ENCODE measurements around the gene HSDL1.

GRCh38 chr16:84169765-84170310, 24.9 kb upstream of the HSDL1 start:
- TF ChIP-seq CTCF (IDR thresholded peaks at IDR 0.05; ENCODE audit: low read depth, low read length, missing input control) (no peak), YY1 (IDR thresholded peaks at IDR 0.05) (no peak), EGR1 (IDR thresholded peaks at IDR 0.05; ENCODE audit: low read depth in 2 of 2) (no peak), TAF1 (conservative IDR thresholded peaks at IDR 0.05) (no peak), RAD21 (IDR thresholded peaks at IDR 0.05) (no peak)
